ENCODE data around the gene LRRC3C.
"Not testable (repeated sequence)": the region's sequence is repeated elsewhere in the genome, so short reads cannot be mapped to it uniquely, and the experiment has no call there.

The LRRC3C gene, protein sequence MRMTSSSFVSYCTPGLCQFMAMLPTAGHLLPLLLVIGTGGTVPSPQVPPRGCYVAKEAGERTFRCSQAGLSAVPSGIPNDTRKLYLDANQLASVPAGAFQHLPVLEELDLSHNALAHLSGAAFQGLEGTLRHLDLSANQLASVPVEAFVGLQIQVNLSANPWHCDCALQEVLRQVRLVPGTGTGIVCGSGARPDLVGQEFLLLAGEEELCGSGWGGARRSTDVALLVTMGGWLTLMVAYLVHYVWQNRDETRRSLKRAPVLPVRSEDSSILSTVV
- total RNA-seq = 0.04 to 0.10 reads per million in 2 donors

DNA sequence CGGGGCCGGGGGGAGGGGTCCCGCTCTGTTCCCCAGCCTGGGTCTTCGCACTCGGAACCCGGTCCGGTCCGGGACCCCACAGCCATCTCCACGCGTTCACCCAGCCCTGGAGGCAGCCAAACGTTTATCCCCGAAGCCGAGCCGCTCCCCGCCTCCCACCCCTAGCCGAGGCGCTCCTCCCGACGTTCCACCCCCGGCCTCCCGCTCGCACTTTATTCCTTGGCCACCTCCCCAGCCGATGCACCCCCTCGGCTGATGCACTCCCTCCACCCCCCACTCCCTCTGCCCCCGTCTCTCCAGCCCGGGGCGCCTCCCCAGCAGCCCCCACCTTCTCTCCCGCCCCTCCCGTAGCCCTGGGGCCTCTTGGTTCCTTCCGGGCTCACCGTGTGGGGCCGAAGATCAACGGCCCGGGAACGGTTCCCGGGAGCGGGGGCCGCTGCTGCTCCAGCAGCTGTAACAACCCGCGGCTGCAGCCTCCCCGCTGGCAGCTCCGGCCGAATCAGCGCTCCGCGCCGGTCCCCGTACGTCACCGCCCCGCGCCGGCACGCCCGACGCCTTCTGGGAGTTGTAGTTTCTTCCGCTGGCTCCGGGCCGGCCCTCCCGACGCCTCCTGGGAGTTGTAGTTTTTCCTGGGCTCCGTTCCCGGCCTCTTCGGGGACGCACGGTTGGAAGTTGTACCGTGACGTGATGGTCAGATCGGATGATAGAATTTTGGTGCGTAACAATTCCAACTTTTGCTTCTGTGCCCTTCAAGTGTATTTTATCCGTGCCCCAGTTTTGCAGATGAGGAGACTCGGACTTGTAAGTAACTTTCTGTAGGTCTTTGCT, at the start of gene LRRC3C, which contains the start of gene ORMDL3:
Gene LRRC3C, plus strand, starts transcription at position 632 of the 828 bp plus-strand sequence. CDS start 13,792 bp downstream, outside the sequence.
Gene ORMDL3, minus strand, starts transcription at position 501 of the 828 bp plus-strand sequence. CDS start 3,398 bp downstream, outside the sequence.
- DNase-seq = peak; percentile 83

DNA sequence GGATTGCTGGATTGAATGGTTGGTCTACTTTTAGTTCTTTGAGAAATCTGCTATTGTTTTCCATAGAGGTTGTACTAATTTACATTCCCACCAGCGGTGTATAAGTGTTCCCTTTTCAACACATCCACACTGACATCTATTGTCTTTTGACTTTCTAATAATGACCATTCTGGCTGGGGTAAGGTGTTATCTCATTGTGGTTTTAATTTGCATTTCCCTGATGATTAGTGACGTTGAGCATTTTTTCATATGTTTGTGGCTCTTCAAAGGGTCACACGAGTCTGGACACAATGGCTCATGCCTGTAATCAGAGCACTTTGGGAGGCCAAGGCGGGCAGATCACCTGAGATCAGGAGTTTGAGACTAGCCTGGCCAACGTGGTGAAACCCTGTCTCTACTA, 41.4 kb upstream of the LRRC3C start:
- not testable (repeated sequence) for DNase-seq

DNA sequence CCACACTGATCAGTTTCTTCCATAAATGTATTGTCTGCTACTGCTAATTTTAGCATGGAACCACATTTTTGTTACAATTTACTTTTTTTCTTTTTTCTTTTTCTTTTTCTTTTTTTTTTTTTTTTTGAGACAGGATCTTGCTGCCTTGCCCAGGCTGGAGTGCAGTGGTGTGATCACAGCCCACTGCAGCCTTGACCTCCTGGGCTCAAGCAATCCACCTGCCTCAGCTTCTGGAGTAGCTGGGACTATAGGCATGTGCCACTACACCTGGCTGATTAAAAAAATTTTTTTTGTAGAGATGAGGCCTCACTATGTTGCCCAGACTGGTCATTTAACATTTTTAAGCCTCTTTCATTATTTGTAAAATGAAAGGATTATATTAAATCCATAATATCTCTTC, 40.5 kb upstream of the LRRC3C start:
- no peak for DNase-seq

DNA sequence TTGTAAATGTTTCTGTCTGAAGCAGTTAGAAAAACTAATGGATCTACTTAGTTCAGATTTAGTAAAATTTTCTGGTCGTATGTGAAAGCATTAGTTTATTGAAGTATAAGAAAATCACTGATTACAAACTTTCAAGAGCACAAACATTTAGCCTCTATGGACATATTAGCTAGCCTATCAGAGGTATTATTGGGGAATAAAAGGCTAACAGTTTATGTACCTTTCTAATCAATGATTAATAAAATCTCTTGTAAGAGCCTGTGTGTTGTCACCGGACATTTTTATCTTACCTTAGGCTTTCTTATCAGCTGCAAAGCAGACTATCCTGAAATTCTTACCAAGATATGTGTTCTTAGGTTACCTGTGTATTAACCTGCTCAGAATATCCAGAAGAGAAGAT, 38.3 kb upstream of the LRRC3C start:
- DNase-seq = no peak

DNA sequence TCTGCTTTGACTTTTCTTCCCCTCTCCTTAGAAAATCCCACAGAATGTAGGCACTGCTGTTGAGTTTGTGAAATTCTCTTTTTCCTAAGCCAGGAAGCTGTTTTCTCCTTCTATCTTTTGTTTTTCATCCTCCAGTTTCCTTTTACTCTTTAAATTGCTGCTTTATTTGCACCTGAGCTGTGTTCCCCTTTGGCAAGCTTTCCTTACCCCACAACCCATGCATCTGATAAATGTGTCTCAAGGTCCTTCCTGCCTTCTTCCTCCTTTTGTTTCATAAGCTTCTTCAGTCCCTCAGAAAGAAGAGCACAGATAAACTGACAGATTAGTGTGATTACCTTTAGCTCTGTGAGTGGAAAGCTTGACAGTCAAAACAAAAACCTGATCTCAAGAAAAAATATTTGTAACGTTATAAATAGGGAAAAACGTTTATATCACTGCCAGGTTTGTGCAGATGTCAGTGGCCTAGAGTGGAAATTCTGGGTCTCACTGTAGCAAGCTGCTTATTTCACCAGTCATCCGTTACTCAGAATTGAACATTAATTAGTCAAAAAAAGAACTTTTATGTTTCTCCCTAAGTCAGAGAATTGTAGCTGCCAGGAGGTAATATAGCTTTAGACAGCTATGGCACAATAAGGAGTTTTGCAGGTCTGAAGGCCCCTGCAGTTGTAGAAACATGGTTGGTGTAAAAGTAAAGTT, 32.7 kb upstream of the LRRC3C start:
- DNase-seq = no peak

DNA sequence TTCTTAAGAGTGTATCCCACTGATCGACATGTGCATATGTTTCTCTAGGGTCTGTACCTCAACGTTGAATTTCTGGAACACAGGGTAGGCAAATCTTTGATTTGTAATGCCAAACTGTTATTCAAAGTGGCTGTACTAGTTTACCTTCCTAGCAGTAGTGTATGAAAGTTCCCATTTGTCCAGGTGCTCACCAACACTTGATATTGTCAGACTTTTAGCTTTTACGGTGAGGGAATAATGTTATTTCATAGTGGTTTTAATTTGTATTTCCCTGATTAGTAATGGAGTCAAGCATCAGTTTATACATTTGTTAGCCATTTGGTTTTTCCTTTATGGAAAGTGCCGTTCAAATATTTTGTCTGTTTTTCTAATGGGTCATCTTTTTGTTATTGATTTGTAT, 29.4 kb upstream of the LRRC3C start:
- no peak for DNase-seq

DNA sequence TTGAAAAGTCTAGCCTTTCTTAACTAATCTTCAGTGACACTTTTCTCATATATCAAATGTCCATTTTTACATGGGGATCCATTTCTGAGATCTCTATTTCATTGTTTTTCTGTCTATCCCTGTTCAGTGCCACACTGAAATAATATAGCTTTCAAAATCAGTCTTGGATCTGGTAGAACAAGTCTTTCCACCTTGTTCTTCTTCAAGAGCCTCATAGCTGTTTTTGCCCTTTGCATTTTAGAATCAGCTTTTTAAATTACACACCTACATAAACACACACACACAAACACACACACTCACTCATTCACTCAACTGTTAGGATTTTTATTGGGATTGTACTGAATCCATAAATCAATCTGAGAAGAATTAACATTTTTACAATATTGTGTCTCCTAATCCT, 28.3 kb upstream of the LRRC3C start:
- no peak for DNase-seq

DNA sequence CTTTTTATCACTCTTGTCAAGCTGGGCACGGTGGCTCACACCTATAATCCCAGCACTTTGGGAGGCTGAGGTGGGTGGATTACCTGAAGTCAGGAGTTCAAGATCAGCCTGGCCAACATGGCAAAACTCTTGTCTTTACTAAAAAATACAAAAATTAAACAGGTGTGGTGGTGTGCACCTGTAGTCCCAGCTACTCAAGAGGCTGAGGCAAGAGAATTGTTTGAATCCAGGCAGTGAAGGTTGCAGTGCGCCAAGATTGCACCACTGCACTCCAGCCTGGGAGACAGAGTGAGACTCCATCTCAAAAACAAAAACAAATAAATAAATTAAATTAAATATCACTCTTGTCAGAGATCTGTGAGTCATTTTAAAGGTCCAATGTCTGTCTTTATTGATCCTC, 25.5 kb upstream of the LRRC3C start:
- DNase-seq = not testable (repeated sequence)

DNA sequence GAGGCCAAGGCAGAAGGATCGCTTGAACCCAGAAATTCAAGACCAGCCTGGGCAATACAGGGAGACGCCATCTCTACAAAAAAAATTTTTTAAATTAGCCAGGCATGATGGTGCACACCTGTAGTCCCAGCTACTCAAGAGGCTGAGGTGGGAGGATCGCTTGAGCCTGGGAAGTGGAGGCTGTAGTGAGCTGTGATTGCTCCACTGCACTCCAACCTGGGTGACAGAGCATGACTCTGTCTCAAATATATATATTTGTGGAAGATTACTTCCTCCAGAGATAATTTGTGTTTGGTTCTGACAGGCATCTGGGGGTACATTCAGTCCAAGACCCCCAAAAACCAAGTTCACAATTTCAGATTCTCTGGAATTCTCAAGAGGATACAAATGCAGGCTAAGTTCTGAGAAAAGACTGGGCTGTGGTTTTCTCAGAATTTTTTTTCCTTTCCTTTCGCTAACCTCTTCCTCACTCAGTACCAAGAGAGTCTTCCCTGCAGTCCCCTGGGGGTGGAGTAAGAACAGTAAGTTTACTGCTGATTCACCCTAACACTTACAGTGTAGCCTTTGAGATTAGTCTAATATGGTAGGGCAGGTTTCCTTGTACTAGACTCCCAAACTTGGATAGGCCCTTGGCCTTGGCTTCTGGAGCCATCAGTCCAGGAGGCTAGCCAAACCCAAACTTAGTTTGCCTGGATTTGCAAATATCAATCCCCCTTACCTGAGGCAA, 24.2 kb upstream of the LRRC3C start:
- DNase-seq = no peak

DNA sequence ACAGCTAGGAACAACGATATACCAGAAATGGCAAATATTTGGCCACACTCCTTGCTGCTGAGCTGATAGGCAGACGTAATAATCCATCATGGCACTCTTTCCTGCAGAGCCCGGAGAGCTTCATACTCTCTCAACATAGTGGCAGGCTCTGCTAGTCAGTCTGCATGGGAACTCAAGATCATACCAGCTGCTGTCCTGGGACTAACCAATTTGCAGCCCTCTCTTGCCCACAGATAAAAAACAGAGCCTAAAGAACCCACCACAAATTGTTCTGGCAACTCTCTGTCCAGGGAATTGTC, 22.6 kb upstream of the LRRC3C start:
- no peak for DNase-seq

DNA sequence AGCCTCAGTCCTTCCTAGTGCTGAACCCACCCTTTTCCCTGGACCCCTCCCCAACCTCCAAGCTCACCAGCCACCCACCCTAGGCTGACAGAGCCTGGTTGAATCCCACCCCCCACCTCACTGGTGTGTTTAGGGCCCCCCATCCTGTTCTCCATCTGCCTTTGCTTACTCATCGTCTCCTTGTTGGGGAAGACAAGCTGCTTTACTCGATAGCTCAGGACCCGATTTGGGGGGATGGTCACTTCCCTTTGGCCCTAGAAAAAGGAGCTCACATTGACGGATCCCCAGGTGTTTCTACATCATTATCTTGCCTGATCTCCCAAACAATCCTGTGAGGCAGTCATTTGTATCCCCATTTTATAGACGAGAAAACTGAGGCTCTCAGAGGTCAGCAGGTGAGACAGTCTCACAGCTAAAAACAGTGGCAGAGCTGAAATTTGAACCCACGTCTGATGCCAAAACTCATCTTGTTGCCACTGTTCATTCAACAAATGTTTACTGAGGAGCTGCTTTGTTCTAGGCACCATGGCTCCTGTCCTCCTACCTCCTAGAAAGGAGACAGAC, 18.7 kb upstream of the LRRC3C start:
- no peak for DNase-seq

DNA sequence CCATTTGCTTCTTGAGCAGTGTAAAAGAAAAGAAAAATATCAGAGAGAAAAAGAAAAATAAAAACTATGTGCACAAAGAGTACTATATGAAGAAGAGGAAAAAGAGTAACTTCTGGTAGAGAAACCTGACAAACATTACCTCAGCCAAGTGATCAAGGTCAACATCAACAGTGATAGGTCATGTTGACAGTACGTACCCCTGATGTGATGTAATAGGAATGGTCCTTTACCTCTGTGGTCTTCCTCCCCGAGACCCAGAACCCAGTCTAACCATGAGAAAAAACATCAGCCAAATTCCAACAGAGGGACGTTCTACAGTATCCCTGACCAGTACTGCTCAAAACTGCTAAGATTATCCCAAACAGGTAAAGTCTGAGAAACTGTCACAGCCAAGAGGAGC, 13.5 kb upstream of the LRRC3C start:
- DNase-seq = no peak

DNA sequence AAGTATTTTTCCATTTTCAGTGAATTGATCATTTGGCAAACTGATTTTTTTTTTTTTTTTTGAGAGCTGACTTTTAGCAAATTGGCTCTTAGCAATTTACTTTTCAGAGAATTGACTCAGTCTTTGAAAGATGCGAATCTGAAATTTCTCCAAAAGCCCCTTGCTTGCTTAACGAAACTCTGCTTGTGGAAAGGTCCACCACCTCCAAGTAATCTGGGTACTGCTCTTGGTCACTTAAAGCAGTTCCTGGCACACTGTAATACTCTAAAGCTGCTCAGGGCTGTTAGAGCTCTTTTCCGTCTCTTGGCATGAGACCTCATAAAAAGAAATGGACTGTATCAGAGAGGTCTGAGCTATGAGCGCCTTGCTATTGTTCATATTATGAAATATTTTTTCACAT, 12.0 kb upstream of the LRRC3C start:
- DNase-seq = no peak

DNA sequence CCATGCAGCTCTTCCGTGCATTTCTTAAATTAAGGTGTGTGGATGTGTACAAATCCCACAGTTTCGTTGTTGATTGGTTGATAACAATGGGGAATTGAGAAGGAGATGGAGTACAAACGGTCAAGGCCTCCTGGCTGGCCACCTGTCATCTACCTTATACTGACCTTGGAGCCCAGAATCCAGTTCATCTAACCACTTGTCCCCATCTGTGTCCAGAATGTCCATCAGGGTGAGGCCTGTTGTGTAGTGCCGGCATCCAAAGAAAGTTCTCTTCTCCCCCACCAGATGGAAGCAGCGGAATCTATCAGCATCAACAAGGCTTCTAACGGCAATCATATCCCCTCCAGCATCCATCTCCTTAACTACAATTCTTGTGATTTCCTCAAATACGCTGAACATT, 10.6 kb upstream of the LRRC3C start:
- DNase-seq = no peak

DNA sequence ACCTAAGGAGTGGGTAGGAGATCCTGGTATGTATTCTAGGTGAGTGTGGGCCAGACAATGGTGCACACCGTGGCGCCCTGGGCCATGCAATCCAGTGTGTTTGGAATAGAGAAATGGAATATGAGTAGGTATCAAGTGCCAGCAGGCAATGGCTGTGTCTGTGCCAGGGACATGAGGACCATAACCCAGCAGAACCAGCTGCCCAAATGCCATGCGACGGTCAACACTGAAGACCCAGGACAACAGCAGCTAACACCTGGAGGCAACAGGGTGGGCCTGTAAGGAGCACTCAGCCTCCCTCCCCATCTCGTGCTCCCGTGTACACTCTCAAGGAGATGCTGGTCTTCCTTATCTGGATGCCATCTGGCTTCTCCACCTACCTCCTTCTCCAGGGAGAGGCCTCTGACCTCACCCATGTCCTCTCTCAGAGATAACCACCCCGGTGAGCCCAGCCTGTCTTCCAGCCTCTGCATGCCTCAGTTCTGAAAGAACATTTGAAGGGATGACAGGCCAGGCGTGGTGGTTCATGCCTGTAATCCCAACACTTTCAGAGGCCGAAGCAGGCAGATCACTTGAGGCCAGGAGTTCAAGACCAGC, 8.3 kb upstream of the LRRC3C start:
- no peak for DNase-seq

DNA sequence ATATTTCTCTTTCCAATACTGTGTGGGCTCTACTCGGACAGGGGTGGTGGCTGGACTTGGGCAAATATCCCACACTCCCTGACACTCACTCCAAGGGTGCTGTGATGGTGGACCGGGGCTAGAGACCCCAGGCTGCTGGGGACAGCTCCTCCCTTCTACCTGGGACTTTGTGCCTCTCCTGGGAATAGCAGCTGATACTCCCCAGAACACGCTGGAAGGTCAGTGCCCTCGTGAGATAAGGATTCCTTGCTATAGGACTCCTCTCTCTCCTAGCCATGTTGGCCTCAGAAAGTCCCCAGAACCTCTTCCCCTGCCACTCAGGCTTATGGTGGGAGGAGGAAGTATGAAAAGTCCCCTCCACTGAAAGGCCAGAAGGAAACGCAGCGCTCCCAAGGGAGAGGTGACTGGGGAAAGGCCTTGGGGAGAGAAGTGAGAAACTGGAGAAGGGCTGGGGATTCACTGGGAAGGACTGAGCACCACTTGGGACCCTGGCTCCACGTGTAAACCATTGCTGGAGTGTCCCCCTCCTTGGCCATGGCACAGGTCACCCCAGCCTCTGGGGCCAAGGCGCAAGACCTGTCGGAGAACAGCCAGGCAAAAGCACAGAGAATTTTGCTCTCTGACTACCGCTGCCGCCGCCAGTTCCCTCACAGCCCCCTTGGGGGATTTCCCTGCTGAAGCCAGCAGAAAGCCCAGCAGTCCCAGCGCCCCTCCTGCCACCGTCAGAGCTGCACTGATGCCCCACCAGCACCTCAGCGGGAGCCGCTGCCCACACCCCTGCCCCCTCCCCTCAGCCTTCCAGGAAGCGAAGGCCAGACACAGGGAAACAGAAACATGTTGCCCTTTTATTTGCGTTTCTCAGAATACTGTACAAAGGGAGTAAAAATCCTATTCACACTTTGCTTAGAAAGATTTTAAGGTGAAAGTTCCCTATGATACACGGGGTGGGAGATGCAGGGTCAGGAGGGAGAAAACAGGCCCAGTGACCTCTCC, 7.0 kb upstream of the LRRC3C start:
- DNase-seq = peak; percentile 27

DNA sequence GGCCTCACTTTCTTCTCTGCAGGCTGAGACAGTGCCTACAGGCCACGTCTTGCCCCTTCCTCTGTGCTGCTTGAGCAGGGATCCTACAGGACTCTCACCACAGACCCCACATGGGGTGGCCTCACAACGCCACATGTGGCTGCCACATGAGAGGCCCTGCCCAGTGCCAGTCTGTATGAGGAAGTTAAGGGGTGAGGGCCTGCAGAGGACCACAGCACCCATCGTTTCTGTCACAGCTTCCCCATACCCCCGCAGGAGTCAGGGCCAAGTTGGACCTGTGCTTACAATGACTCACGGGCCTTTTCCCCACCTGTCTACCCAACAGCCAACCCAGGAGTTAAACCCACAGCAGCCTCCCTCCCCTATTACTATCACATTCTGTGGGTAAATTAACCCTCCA, 6.2 kb upstream of the LRRC3C start:
- DNase-seq = no peak

DNA sequence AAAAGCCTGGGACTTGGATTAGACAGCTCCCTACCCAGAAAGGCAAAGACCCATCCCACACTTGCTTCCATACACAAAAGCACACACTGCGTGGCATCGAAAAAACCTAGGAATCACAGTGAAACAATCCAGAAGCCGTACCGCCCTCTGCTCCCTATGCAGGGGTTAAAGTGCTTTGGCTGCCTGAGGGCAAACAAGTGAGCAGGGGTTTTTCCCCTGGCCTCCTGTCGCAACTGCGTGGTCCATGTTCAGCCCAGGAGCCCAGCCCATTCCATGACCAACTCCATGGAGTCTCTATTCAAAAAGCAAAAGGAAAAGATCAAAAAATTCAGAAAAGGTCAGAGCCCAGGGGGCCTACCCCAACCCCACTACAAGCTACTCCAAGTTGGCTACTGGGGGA, 5.5 kb upstream of the LRRC3C start:
- no peak for DNase-seq

DNA sequence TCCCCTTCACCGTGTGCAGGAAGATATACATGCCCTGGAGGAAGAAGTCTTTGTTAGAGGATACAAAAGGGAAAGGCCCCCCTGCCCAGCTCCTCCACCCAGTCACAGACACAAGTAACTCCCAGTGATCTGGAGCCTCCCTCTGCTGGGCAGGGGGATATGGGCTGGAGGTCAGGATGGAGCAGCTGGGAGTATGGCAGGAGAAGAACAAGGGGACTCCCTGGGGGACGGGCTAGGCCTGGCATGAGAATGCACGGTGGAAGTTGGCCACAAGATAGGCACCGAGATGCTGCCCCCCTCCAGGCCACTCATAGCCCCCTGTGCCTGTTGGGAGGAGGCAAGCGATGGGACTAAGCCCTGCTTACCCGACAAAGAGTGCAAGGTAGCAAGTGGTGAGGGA, 4.3 kb upstream of the LRRC3C start:
- DNase-seq = no peak

DNA sequence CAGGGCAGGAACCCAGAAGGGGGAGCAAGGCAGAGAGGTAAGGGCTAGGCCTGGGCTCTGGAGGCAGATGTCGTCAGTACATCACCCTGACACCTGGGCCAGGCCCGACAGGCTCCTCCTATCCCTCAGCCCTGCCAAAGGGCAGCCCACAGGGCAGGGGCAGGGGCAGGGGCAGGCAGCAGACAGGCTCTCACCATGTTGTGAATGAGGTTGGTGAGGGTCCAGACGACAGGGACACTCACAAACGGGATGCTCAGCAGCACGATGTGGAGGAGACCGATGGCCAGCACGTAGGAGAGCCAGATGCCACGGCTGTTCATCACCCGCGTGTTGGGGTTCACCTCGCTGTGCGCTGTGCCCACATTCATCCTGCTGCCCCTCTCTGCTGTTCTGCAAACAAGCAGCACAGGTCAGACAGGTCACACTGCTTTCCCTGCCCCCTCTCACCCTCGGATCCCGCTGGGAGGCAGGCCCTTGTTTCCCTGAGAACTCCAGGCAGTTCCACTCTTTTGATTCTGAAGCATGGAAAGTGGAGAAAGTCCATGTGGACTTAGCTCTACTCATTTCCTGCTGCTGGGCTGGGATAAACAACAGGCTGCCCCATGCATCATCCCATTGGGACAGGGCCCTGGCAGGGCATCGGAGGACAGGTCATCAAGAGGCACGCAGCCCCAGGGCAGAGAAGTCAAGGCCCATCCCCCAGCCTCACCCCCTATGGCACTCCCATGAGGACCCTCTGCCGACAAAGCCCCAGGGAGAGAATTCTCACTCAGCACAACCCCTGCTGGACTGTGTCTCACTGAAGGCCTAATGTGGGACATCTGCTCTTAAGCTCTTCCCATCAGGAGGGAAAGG, 3.5 kb upstream of the LRRC3C start:
- DNase-seq = no peak

All from activated gamma-delta T cell (primary cell).